ENCODE measurements around the gene VEGFC.

The VEGFC gene

GRCh38 chr4:176834531-176834930, 41.8 kb upstream of the VEGFC start:
- Histone ChIP-seq H3K36me3 (ENCODE audit: insufficient read depth, low read length) (no peaks in the 10 kb centered on the region), H2AFZ (ENCODE audit: low read length) (no peak overlapping the region), H3K9me2 (replicated peaks; ENCODE audit: low read depth, low read length) (no peaks in the 10 kb centered on the region), H3F3A (ENCODE audit: low read depth) (no peaks in the 10 kb centered on the region), H3K9me3 (ENCODE audit: insufficient read depth, low read depth, low read length) (no peaks in the 10 kb centered on the region), H3K4me2 (ENCODE audit: low read depth, low read length, poor library complexity, severe bottlenecking) (no peak overlapping the region), H3K27me3 (ENCODE audit: insufficient read depth, low read length, poor library complexity, severe bottlenecking) (no peaks in the 10 kb centered on the region), H3K4me1 (ENCODE audit: insufficient read depth, low read length, poor library complexity, severe bottlenecking) (no peaks in the 10 kb centered on the region), H3K9ac (ENCODE audit: low read depth, low read length, poor library complexity, severe bottlenecking) (no peak overlapping the region), H3K79me2 (ENCODE audit: insufficient read depth, low read length) (no peaks in the 10 kb centered on the region), H4K20me1 (ENCODE audit: insufficient read depth, low read length, poor library complexity, severe bottlenecking) (no peaks in the 10 kb centered on the region), H3K4me3 (ENCODE audit: low read length, poor library complexity, severe bottlenecking) (no peak overlapping the region)
- TF ChIP-seq, protein P1, sequence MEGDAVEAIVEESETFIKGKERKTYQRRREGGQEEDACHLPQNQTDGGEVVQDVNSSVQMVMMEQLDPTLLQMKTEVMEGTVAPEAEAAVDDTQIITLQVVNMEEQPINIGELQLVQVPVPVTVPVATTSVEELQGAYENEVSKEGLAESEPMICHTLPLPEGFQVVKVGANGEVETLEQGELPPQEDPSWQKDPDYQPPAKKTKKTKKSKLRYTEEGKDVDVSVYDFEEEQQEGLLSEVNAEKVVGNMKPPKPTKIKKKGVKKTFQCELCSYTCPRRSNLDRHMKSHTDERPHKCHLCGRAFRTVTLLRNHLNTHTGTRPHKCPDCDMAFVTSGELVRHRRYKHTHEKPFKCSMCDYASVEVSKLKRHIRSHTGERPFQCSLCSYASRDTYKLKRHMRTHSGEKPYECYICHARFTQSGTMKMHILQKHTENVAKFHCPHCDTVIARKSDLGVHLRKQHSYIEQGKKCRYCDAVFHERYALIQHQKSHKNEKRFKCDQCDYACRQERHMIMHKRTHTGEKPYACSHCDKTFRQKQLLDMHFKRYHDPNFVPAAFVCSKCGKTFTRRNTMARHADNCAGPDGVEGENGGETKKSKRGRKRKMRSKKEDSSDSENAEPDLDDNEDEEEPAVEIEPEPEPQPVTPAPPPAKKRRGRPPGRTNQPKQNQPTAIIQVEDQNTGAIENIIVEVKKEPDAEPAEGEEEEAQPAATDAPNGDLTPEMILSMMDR (conservative IDR thresholded peaks at IDR 0.05; ENCODE audit: low read length): no peak
- no peak for TF ChIP-seq EZH2phosphoT487 (IDR thresholded peaks at IDR 0.05; ENCODE audit: borderline replicate concordance)

DNA sequence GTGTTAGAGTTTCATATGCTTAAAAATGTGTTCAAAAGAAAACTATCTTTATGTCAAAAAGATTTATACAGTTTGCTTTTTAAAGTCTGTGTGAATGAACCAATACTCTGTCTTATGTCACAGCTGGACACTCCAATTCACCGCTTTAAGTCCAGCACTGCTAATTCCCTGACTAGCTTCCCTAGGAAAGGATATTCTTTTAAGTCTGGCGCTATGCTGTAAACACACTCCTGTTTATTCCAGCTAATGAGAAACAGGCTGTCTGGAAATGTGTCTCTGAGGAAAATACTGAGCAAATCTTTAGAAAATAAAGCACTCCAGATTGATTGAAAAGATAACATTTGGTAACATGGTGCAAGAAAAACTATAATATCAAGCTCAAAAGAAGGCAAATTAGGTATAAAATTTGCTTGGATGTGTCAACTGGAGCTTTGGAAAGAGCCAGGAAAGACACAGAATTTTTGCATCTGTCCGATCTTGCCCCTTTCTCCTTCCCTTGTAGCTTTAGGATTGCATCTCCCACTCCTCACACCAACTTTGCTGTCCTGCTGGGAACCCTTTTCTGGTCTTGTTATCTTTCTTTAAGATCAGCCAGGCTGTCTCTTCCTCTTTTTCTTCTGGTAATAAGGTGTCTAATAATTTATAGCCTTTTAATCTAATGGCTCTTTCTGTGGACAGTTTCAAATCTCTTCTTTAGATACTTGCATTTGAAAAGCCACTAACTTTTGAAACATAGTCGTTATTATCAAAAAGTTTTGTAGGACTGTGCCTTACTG, 40.9 kb upstream of the VEGFC start:
- no peaks in the 10 kb centered on the region for H4K20me1 ChIP-seq (ENCODE audit: insufficient read depth, low read length, poor library complexity, severe bottlenecking)
- TF ChIP-seq, protein P1 (conservative IDR thresholded peaks at IDR 0.05; ENCODE audit: low read length): no peak
- no peak for TF ChIP-seq EZH2phosphoT487 (IDR thresholded peaks at IDR 0.05; ENCODE audit: borderline replicate concordance)
- H3F3A ChIP-seq (ENCODE audit: low read depth): no peaks in the 10 kb centered on the region
- H3K9me3 ChIP-seq (ENCODE audit: insufficient read depth, low read depth, low read length): no peaks in the 10 kb centered on the region
- H3K4me2 ChIP-seq (ENCODE audit: low read depth, low read length, poor library complexity, severe bottlenecking): no peak overlapping the region
- H3K9me2 ChIP-seq (replicated peaks; ENCODE audit: low read depth, low read length): no peaks in the 10 kb centered on the region
- H3K4me1 ChIP-seq (ENCODE audit: insufficient read depth, low read length, poor library complexity, severe bottlenecking): no peaks in the 10 kb centered on the region
- H3K4me3 ChIP-seq (ENCODE audit: low read length, poor library complexity, severe bottlenecking): no peak overlapping the region
- H3K36me3 ChIP-seq (ENCODE audit: insufficient read depth, low read length): no peaks in the 10 kb centered on the region
- H3K9ac ChIP-seq (ENCODE audit: low read depth, low read length, poor library complexity, severe bottlenecking): no peak overlapping the region
- no peaks in the 10 kb centered on the region for H3K79me2 ChIP-seq (ENCODE audit: insufficient read depth, low read length)
- no peak overlapping the region for H2AFZ ChIP-seq (ENCODE audit: low read length)
- H3K27me3 ChIP-seq (ENCODE audit: insufficient read depth, low read length, poor library complexity, severe bottlenecking): no peaks in the 10 kb centered on the region

GRCh38 chr4:176830971-176831370, 38.2 kb upstream of the VEGFC start:
- Histone ChIP-seq H3K9me3 (ENCODE audit: insufficient read depth, low read depth, low read length) (no peaks in the 10 kb centered on the region), H3K4me2 (ENCODE audit: low read depth, low read length, poor library complexity, severe bottlenecking) (no peak overlapping the region), H3K36me3 (ENCODE audit: insufficient read depth, low read length) (no peaks in the 10 kb centered on the region), H3K4me1 (ENCODE audit: insufficient read depth, low read length, poor library complexity, severe bottlenecking) (no peaks in the 10 kb centered on the region), H3K79me2 (ENCODE audit: insufficient read depth, low read length) (no peaks in the 10 kb centered on the region), H3K27me3 (ENCODE audit: insufficient read depth, low read length, poor library complexity, severe bottlenecking) (no peaks in the 10 kb centered on the region), H3K4me3 (ENCODE audit: low read length, poor library complexity, severe bottlenecking) (no peak overlapping the region), H3K9ac (ENCODE audit: low read depth, low read length, poor library complexity, severe bottlenecking) (no peak overlapping the region), H3F3A (ENCODE audit: low read depth) (no peaks in the 10 kb centered on the region), H3K9me2 (replicated peaks; ENCODE audit: low read depth, low read length) (no peaks in the 10 kb centered on the region), H4K20me1 (ENCODE audit: insufficient read depth, low read length, poor library complexity, severe bottlenecking) (no peaks in the 10 kb centered on the region), H2AFZ (ENCODE audit: low read length) (no peak overlapping the region)
- TF ChIP-seq EZH2phosphoT487 (IDR thresholded peaks at IDR 0.05; ENCODE audit: borderline replicate concordance): no peak

- H3K9ac ChIP-seq (ENCODE audit: low read depth, low read length, poor library complexity, severe bottlenecking): no peak overlapping the region
- TF ChIP-seq, protein P1 (conservative IDR thresholded peaks at IDR 0.05; ENCODE audit: low read length): no peak
- no peak for TF ChIP-seq EZH2phosphoT487 (IDR thresholded peaks at IDR 0.05; ENCODE audit: borderline replicate concordance)
- H3K9me2 ChIP-seq (replicated peaks; ENCODE audit: low read depth, low read length): no peaks in the 10 kb centered on the region
- no peaks in the 10 kb centered on the region for H3K4me1 ChIP-seq (ENCODE audit: insufficient read depth, low read length, poor library complexity, severe bottlenecking)
- no peaks in the 10 kb centered on the region for H3K36me3 ChIP-seq (ENCODE audit: insufficient read depth, low read length)
- no peaks in the 10 kb centered on the region for H3K79me2 ChIP-seq (ENCODE audit: insufficient read depth, low read length)
- no peaks in the 10 kb centered on the region for H3F3A ChIP-seq (ENCODE audit: low read depth)
- no peak overlapping the region for H3K4me3 ChIP-seq (ENCODE audit: low read length, poor library complexity, severe bottlenecking)
- H3K27me3 ChIP-seq (ENCODE audit: insufficient read depth, low read length, poor library complexity, severe bottlenecking): no peaks in the 10 kb centered on the region
- no peaks in the 10 kb centered on the region; the same call in 1 of the 2 replicates for H3K9me3 ChIP-seq (ENCODE audit: insufficient read depth, low read depth, low read length)
- no peak overlapping the region for H2AFZ ChIP-seq (ENCODE audit: low read length)
- H3K4me2 ChIP-seq (ENCODE audit: low read depth, low read length, poor library complexity, severe bottlenecking): no peak overlapping the region
- no peaks in the 10 kb centered on the region for H4K20me1 ChIP-seq (ENCODE audit: insufficient read depth, low read length, poor library complexity, severe bottlenecking)
Measured at GRCh38 chr4:176825586-176825985, 32.9 kb upstream of the VEGFC start.
